HG03439 (cell line): ENCODE results near the gene KATNBL1.
A peak's percentile ranks its signal among the peaks of the same experiment; 100 is the strongest.

ENCODE experiments used
- ATAC-seq: cut with Tn5 transposase; IDR thresholded peaks from one replicate; pipeline ENCODE4 v1.9.1; 2021; ENCODE audit warnings: mild to moderate bottlenecking, moderate library complexity; ENCODE audit not compliant: unreplicated experiment

The KATNBL1 gene

GRCh38 chr15:34119291-34119690 lies 90.6 kb downstream of the KATNBL1 start:
- no peak for ATAC-seq

GRCh38 chr15:34116620-34117019 lies 93.3 kb downstream of the KATNBL1 start:
- ATAC-seq: no peak

GRCh38 chr15:34114739-34115138 lies 95.2 kb downstream of the KATNBL1 start:
- no peak for ATAC-seq

- no peak for ATAC-seq
Measured at GRCh38 chr15:34114215-34114614, 95.7 kb downstream of the KATNBL1 start.

- no peak for ATAC-seq
Measured at GRCh38 chr15:34111488-34111887, 98.4 kb downstream of the KATNBL1 start.

GRCh38 chr15:34109797-34110663 lies 99.9 kb downstream of the KATNBL1 start:
- no peak for ATAC-seq

- no peak for ATAC-seq
Measured at GRCh38 chr15:34107315-34107714, 102.6 kb downstream of the KATNBL1 start.

- ATAC-seq: no peak
Measured at GRCh38 chr15:34106423-34106822, 103.5 kb downstream of the KATNBL1 start.

GRCh38 chr15:34102175-34102925 lies 107.5 kb downstream of the KATNBL1 start:
- no peak for ATAC-seq

- ATAC-seq: peak; percentile 98
Measured at GRCh38 chr15:34101366-34102174, 108.3 kb downstream of the KATNBL1 start, which contains the start of the genes EMC7 and PGBD4. Gene EMC7 (minus strand): TSS chr15:34101862. CDS start chr15:34101839, 23 bp downstream. Gene PGBD4 (plus strand): TSS chr15:34102083. CDS start chr15:34102532, 449 bp downstream.

- no peak for ATAC-seq
Measured at GRCh38 chr15:34099914-34100313, 110.0 kb downstream of the KATNBL1 start.
